CD4-positive, alpha-beta T cell treated with Interleukin-17A for 4 hours (primary cell): Measurements from ENCODE around the gene NUAK2.
"Not testable (repeated sequence)": the region's sequence is repeated elsewhere in the genome, so short reads cannot be mapped to it uniquely, and the experiment has no call there.

Experiments used
- DNase-seq: peaks from one replicate; pipeline ENCODE4 v3.0.0-alpha.2; 2020; ENCODE audit warnings: mixed read lengths

The NUAK2 gene

GRCh38 chr1:205294175-205294917 lies 27.2 kb downstream of the NUAK2 start:
- DNase-seq = no peak

- DNase-seq = no peak
Measured at GRCh38 chr1:205293350-205294074, 28.0 kb downstream of the NUAK2 start.

GRCh38 chr1:205291596-205291995 lies 29.9 kb downstream of the NUAK2 start:
- DNase-seq = no peak

DNA sequence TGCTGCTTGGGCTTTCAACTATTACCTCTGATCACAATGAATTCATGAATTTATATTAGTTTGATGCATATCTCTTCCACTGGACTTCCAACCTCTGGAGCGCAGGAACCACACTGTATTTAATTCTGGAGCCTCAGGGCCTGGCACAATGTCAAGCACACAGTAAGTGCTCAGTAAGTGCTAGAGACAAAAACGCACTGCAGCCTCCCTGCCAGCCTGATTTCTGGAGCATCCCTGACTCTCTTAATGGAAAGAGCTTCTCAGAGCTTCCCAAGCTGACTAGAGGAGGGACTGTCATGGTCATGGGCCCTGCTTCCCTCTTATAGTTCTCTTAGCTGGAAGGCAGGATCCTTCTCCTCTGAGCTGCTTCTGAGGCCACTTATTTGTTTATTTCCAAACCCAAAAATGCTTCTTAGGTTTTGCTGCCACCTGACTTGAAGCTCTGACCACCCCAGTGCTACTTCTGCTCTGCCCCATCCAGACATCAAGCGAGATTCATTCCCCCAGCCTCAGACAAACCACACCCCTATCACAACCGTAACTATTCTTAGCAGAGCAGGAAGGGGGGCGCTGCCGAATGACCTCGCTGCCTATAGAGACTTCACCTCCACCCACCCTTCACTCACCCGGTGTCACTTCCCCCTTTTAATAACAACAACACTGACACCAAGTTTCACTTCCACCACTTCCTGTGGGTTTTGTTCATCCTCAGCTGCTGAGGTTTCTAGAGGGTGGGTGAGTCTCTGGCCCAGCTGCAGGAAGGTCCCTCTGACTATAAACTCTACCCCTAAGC lies 33.6 kb downstream of the NUAK2 start:
- DNase-seq = peak; percentile 84

GRCh38 chr1:205287076-205287475 lies 34.5 kb downstream of the NUAK2 start:
- DNase-seq = no peak

DNA sequence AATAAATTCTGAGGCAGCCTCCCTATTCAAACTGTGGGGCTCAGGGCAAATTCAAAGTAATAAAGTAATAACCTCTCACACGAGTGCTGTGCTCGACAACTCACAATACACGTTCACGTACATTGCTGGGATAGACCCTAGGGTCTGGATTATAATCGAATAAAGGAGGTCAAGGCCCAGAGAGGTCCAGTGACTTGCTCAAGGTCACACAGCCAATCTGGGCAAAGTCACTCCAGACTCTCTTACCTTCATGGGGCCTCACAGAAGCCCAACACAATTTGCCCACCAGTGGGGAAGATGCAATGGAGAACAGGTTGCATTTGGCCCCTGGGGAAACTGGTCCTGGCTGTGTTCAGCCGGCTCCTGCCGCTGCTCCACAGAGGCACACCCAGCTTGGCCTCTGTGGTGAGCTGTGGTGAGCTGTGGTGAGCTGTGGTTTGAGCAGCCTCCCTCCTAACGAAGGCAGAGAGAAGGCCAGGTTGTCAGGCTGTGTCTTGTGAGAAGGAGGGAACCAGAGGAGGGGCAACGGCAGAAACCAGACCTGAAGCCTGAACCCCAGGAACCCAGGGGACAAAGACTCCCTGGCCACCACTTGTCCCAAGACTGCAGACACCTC lies 35.1 kb downstream of the NUAK2 start:
- peak; percentile 74 for DNase-seq

GRCh38 chr1:205285381-205286101 lies 36.0 kb downstream of the NUAK2 start:
- peak; percentile 77 for DNase-seq

GRCh38 chr1:205284420-205285144 lies 37.0 kb downstream of the NUAK2 start:
- DNase-seq = peak; percentile 95

DNA sequence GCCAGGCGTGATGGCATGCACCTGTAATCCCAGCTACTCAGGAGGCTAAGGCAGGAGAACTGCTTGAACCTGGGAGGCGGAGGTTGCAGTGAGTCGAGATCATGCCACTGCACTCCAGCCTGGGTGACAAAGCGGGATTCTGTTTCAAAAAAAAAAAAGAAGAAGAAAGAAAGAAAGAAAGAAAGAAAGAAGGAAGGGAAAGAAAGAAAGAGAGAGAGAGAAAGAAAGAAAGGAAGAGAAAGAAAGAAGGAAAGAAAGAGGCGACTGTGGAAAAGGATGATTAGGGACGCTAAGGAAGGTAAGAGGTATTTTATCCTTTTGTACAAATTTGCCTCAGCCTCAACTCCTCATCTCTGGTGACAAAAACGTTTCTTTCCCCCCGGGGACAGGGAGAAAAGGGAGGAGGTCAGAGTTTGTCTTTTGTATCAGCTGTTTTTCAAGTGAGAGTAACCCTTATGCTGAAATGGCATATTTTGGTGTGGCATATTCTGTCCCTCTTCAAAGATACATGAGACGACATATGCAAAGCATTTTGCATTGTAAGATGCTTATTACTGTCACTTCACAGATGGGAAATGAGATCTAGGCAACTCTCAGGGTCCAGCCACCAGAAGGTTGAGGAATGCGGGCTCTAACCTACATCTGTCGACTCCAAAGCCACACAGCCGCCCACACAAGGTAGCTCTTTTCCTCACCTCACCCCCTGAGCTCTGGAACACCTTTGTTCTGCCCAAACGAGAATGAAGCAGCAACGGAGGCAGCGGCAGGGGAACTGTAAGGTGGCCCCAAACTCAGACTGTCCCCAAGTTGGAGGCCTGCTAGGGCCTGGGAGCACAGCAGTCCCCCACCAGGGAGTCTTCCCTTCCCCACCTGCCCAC lies 38.0 kb downstream of the NUAK2 start:
- DNase-seq = peak; percentile 36

GRCh38 chr1:205280666-205281395 lies 40.7 kb downstream of the NUAK2 start:
- not testable (repeated sequence) for DNase-seq

GRCh38 chr1:205279986-205280385 lies 41.6 kb downstream of the NUAK2 start:
- peak; percentile 39 for DNase-seq

DNA sequence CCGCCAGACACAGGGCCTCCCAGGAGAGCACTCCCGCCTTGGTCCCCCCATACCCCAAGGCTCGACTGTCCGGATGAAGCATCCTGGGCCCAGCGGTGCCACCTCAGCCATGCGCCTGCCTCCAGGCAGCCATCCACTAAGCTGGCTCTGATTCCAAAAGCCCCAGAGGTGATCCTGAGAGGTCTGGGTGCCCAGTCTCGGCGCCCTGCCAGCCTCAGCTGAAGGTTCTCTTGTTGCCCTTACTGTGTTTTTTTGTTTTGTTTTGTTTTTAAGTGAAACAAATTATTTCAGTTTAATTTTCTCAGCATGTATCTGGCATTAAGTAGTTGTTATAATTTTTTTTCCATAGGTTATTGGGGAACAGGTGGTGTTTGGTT lies 44.9 kb downstream of the NUAK2 start:
- no peak for DNase-seq

- no peak for DNase-seq
Measured at GRCh38 chr1:205275916-205276688, 45.4 kb downstream of the NUAK2 start.

DNA sequence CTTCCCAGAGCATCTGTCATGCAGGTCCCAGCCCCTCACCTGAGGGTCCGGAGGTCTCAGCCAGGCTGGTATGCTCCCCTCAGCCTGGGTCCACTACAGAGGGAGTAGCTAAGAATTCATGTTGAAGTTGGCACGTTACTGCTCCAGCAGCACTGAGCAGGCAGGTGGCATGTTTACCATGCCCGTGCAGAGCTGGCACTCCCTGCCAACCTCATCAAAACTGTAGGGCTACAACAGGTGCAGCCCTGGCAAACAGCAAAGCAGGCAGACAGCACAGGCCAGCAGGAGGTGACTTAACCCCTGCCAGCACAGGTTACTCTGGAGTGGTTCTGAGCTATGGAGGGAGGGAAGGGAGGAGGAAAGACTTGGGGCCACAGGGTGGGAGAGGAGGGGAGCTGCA lies 46.4 kb downstream of the NUAK2 start:
- DNase-seq = peak; percentile 77

GRCh38 chr1:205274041-205274691 lies 47.4 kb downstream of the NUAK2 start:
- DNase-seq = peak; percentile 33

GRCh38 chr1:205273551-205273982 lies 48.0 kb downstream of the NUAK2 start:
- DNase-seq = peak; percentile 90

GRCh38 chr1:205272536-205272935 lies 49.0 kb downstream of the NUAK2 start:
- no peak for DNase-seq

GRCh38 chr1:205271745-205272144 lies 49.8 kb downstream of the NUAK2 start:
- no peak for DNase-seq

DNA sequence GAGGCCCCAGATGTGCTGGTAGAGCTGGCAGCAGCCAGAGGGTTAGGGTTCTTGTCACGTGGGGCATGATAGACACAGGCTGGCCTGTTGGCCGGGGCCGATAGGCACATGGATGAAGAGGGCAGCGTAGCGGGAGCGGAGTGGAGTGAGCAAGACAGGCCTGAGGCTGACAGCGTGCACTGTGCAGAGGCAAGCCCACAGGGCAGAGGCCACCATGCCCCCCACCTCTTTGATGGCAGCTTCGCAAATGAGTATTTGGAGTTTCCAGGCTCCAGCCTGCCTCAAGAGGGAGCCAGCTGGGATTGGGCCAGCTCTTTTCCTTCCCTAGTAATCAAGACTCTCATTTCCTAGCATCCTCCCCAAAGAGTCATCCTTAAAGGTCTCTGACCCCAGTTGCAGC lies 50.3 kb downstream of the NUAK2 start:
- no peak for DNase-seq
